Ovary (tissue), 9 donors: ENCODE results near the gene CMIP. TPM values are rescaled to one million over a fixed set of nuclear protein-coding genes. Genes with fewer than 3 reads are reported as not detected.

ENCODE experiments used
- DNase-seq, 5 donors: peaks; one replicate each; pipeline ENCODE4 v3.0.0-alpha.2; 2019 to 2020
- H3K27ac ChIP-seq, 2 donors: fragments of 200-600 bp; one replicate each; pipeline versions ENCODE4 v1.5.1 to v1.8.0; 2019 to 2022
- H3K27me3 ChIP-seq: fragments of 200-600 bp; one replicate; pipeline ENCODE4 v1.8.0; 2022
- H3K36me3 ChIP-seq: fragments of 200-600 bp; sonication (generic); one replicate; pipeline ENCODE4 v1.5.1; 2019
- H3K4me1 ChIP-seq: one replicate; pipeline ENCODE4 v1.8.1; 2013; ENCODE audit warnings: mild to moderate bottlenecking, moderate library complexity; ENCODE audit not compliant: insufficient read depth
- H3K4me3 ChIP-seq: fragments of 200-600 bp; sonication (generic); one replicate; pipeline ENCODE4 v1.5.1; 2017
- H3K9me3 ChIP-seq, 2 donors: fragments of 200-600 bp in 1 of 2; sonication (generic) in 1 of 2; one replicate each; pipeline versions ENCODE4 v1.5.1 to v1.8.1; 2013 to 2019; ENCODE audit warnings: mild to moderate bottlenecking in 1 of 2, moderate library complexity in 1 of 2
- CTCF ChIP-seq, 3 donors: fragments of 450-650 bp in 2 of 3; fragments of 200-600 bp in 1 of 3; IDR thresholded peaks; one replicate each; pipeline versions ENCODE4 v1.5.1 to v1.8.0; 2016 to 2022; ENCODE audit warnings: antibody characterized with exemption in 3 of 3, mild to moderate bottlenecking in 1 of 3
- EP300 ChIP-seq: sonication (generic); formaldehyde crosslinking; IDR thresholded peaks from one replicate; pipeline ENCODE4 v1.6.1; 2017; ENCODE audit warnings: antibody characterized with exemption
- POLR2A ChIP-seq: fragments of 450-650 bp; IDR thresholded peaks from one replicate; pipeline ENCODE4 v1.6.1; 2017; ENCODE audit warnings: antibody characterized with exemption, mild to moderate bottlenecking, moderate library complexity
- WGBS, 3 donors: extraction: QIAGEN DNeasy Blood & Tissue Kit in 1 of 3; methylation state at CpG; one replicate each; pipeline versions ENCODE4 v1.1.5 to v1.1.7; 2013 to 2017; 5-methylcytosine and 5-hydroxymethylcytosine counted together
- intact Hi-C, 4 donors: fragments of 100-400 bp; cut with DNase I; formaldehyde crosslinking; loops; one replicate each; pipeline versions ENCODE4 v1.11.0 to v1.15.1; 2022 to 2023
- polyA plus RNA-seq, 2 donors: library from polyadenylated mRNA; stranded (reverse); fragments of 200-250 nt in 1 of 2; fragments of 350-450 nt in 1 of 2; fragmentation: Illumina TruSeq in 1 of 2; extraction: RNeasy Lipid Tissue Mini Kit (QIAGEN cat#74804) in 1 of 2; gene quantifications; one replicate each; pipeline ENCODE4 v1.2.3, GENCODE V29; 2013 to 2014
- total RNA-seq, 7 donors: library from RNA; depleted of rRNA in 2 of 7; stranded (reverse); fragments of >200 nt in 2 of 7; fragmentation: NEBNext Ultra II Directional in 3 of 7; extraction: Animal tissue kit (Norgen Biotek cat#: 25700) in 3 of 7; gene quantifications; one replicate each; pipeline versions ENCODE4 v1.1.0 to v1.2.4, GENCODE V29; 2016 to 2023
- donor health status: DM: no; HTN: no; CAD: no; lungs with moderate emphysema.
- donor health status: DM: no; HTN: no; CAD: no.
- donor health status: Bipolar disorder and iron deficiency.
- donor health status: DM: yes; HTN: yes; CAD: no.
- donor health status: DM: no; HTN: no; CAD: no.
- donor health status: DM: yes; HTN: yes; CAD: no.

Gene CMIP
- total and polyA plus RNA-seq, 9 donors: 19.4 to 68.2 (median 38.7) TPM

- Histone ChIP-seq H3K4me3 (no peak overlapping the region), H3K36me3 (no peaks in the 10 kb centered on the region), H3K27me3 (no peaks in the 10 kb centered on the region), H3K4me1 (peaks cover 7% of the 10 kb centered on the region), H3K27ac (no peak overlapping the region), H3K9me3 (no peaks in the 10 kb centered on the region)
- 84 to 87% (median 86%) methylated on average over 10 of the region's 10 CpGs for WGBS, 3 donors
- intact Hi-C loops: no loop called here
- no peak for DNase-seq
- no peak for TF ChIP-seq EP300
- TF ChIP-seq POLR2A: no peak
- TF ChIP-seq CTCF (IDR thresholded peaks at IDR 0.05): no peak
Observed at GRCh38 chr16:81494434-81494806, 49.8 kb downstream of the CMIP start.

DNA sequence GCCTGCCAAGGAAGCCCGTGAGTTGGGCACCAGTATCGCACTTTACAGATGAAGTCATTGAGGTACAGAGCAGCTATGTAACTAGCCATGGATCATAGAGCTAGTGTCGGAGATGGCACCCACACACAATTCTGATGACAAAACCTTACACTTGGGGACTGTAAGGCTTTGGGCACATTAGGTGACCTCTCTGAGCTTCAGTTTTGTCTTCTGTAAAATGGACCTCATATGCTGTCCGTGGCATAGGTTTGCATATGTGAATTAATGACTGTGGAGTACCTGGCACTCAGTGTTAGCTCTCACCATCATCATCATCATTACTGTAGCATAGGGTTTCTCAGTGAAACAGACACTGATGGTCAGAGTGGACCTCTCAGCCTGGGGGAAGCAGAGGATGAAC lies 50.3 kb downstream of the CMIP start:
- DNase-seq: no peak
- 95 to 98% (median 97%) methylated on average over 4 of the region's 4 CpGs for WGBS, 3 donors
- H3K4me3 ChIP-seq: no peak overlapping the region
- H3K27ac ChIP-seq: no peak overlapping the region
- intact Hi-C loops: no loop called here
- H3K4me1 ChIP-seq: peaks cover 3% of the 10 kb centered on the region
- no peaks in the 10 kb centered on the region for H3K9me3 ChIP-seq
- no peaks in the 10 kb centered on the region for H3K36me3 ChIP-seq
- no peak for TF ChIP-seq CTCF (IDR thresholded peaks at IDR 0.05)
- no peak for TF ChIP-seq POLR2A
- TF ChIP-seq EP300: no peak
- H3K27me3 ChIP-seq: no peaks in the 10 kb centered on the region

- WGBS, 3 donors: 74 to 78% (median 75%) methylated on average over 17 of the region's 17 CpGs
- Histone ChIP-seq H3K27me3 (no peaks in the 10 kb centered on the region), H3K4me1 (no peaks in the 10 kb centered on the region), H3K27ac (no peak overlapping the region), H3K36me3 (no peaks in the 10 kb centered on the region), H3K9me3 (no peaks in the 10 kb centered on the region), H3K4me3 (no peak overlapping the region)
- no peak for DNase-seq
- intact Hi-C loops: no loop called here
- TF ChIP-seq POLR2A (no peak), EP300 (no peak), CTCF (IDR thresholded peaks at IDR 0.05) (no peak)
Observed at GRCh38 chr16:81495321-81496234, 51.0 kb downstream of the CMIP start.

- Histone ChIP-seq H3K27ac (no peak overlapping the region), H3K4me3 (no peak overlapping the region), H3K27me3 (no peaks in the 10 kb centered on the region), H3K36me3 (no peaks in the 10 kb centered on the region), H3K4me1 (no peaks in the 10 kb centered on the region), H3K9me3 (no peaks in the 10 kb centered on the region)
- 88 to 93% (median 93%) methylated on average over 7 of the region's 7 CpGs for WGBS, 3 donors
- no peak for DNase-seq
- TF ChIP-seq POLR2A (no peak), CTCF (IDR thresholded peaks at IDR 0.05) (no peak), EP300 (no peak)
- intact Hi-C loops: no loop called here
Observed at GRCh38 chr16:81496321-81496720, 51.7 kb downstream of the CMIP start.
